Measurements from ENCODE around the gene RAB20. TPM values are rescaled to one million over a fixed set of nuclear protein-coding genes. Genes with fewer than 3 reads are reported as not detected.

RAB20 gene
- polyA plus RNA-seq, 3 donors = 22.1 to 82.3 (median 31.2) TPM

GRCh38 chr13:110521296-110521680, 40.2 kb downstream of the RAB20 start:
- 71 to 85% (median 73%) methylated on average over 10 of the region's 10 CpGs for WGBS, 3 donors
- peak overlapping the region; percentile 51 for H3K27ac ChIP-seq (ENCODE audit: low read depth, low read length)

DNA sequence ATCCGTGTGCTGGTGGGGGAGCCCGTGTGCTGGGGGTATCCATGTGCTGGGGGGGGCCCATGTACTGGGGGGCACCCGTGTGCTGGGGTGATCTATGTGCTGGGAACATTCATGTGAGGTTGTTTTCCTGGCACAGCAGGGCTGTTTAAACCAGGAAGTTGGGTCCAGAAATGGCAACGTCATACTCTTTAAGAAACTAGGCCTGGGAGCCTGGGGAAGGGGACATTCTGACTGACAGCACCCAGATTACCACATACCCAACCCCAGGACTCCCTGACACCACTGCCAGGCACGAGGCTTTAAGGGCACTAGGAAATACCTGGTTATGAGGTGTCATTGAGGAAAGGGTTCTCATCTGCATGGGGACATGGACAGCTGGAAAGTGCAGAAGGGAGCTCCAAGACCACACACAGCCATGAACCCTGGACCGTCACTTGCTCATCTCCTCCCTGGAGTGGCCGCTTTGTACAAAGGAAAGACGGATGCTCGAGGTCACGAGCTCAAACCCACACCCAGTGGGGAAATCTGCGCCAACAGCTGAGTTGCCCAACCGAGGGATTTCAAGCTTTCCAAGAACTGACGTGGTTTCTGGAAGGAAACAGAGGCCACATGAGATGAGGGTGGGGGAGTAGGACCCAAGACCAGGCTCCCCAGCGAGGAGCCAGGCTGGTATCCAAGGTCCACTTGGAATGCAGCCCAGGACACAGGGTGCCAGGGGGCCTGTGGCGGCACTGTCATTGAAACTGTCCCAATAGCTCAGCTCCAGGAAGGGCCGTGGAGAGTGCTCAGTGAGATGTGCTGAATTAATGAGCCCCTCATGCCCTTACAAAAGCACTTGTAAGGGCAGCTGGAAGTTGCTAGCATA, 40.9 kb downstream of the RAB20 start:
- peak overlapping the region; percentile 51 for H3K27ac ChIP-seq (ENCODE audit: low read depth, low read length)
- 31 to 44% (median 32%) methylated on average over 15 to 16 of the region's 16 CpGs for WGBS, 3 donors

- 83 to 93% (median 88%) methylated on average over 7 of the region's 7 CpGs for WGBS, 3 donors
- no peak overlapping the region for H3K27ac ChIP-seq (ENCODE audit: low read depth, low read length)
Observed at GRCh38 chr13:110519506-110519905, 42.0 kb downstream of the RAB20 start.

DNA sequence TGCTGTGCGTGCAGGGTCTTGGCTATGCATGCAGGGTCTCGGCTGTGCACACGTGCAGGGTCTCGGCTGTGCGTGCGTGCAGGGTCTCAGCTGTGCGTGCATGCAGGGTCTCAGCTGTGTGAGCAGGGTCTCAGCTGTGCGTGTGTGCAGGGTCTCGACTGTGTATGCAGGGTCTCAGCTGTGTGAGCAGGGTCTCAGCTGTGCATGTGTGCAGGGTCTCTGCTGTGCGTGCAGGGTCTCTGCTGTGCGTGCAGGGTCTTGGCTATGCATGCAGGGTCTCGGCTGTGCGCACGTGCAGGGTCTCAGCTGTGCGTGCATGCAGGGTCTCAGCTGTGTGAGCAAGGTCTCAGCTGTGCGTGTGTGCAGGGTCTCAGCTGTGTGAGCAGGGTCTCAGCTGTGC, 42.5 kb downstream of the RAB20 start:
- WGBS, 3 donors = 95 to 98% (median 97%) methylated on average over 16 of the region's 16 CpGs
- H3K27ac ChIP-seq (ENCODE audit: low read depth, low read length) = no peak overlapping the region

DNA sequence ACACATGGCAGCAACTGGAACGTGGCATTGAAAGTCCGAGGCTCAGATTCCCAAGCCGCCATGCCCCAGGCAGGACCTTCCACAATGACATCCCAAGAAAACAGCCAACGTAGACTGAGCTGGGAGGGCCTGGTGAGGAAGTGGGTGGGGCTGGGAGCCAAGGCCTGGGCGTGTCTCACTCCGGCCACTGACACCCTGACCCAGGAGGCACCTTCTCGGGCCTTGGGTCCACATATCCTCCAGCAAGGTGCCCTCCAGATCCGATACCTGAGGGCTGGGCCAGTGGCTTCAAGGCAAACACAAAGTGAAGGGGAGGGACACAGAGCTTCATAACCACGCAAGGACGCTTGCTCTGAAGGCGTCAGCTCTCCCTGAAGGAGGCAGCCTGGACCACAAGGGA, 43.0 kb downstream of the RAB20 start:
- no peak overlapping the region for H3K27ac ChIP-seq (ENCODE audit: low read depth, low read length)
- WGBS, 3 donors = 73 to 91% (median 77%) methylated on average over 11 of the region's 11 CpGs

DNA sequence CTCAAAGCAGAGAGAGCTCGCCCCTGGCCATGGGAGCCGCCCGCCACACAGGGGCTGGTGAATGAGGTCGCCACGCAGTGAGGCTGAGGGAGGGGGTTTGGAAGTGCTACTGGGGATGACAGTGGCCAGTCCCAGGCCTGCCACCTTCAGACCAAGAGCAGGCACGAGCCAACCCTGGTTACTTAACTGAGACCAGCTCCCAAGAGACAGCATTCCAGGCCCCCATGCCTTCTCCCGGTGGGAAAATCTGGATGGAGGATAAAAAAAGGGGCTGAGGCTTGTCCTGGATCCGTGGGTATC, 43.3 kb downstream of the RAB20 start:
- no peak overlapping the region for H3K27ac ChIP-seq (ENCODE audit: low read depth, low read length)
- WGBS, 3 donors = 81 to 84% (median 83%) methylated on average over 8 of the region's 8 CpGs

GRCh38 chr13:110517505-110518225, 43.9 kb downstream of the RAB20 start:
- no peak overlapping the region for H3K27ac ChIP-seq (ENCODE audit: low read depth, low read length)
- WGBS, 3 donors = 59 to 74% (median 64%) methylated on average over 7 of the region's 7 CpGs

DNA sequence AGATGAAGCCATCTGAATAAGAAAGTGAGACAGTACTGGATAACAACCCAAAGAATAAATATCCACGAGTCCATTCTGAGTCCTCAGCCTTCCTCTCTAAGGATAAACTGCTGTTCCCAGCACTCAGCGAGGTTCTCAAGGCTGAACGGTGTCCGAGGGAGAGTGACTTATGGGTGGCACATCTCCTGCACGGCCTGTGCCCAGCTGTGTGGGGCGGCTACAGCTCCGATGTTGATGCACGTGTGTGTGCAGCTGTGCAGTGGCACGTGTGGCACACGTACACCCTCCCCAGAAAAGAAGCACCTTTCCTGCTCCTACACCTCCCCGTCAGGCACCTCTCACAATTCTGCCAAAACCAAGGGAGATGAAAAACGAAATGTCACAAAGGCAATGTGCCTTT, 45.0 kb downstream of the RAB20 start:
- 78 to 87% (median 79%) methylated on average over 12 of the region's 12 CpGs for WGBS, 3 donors
- no peak overlapping the region for H3K27ac ChIP-seq (ENCODE audit: low read depth, low read length)

DNA sequence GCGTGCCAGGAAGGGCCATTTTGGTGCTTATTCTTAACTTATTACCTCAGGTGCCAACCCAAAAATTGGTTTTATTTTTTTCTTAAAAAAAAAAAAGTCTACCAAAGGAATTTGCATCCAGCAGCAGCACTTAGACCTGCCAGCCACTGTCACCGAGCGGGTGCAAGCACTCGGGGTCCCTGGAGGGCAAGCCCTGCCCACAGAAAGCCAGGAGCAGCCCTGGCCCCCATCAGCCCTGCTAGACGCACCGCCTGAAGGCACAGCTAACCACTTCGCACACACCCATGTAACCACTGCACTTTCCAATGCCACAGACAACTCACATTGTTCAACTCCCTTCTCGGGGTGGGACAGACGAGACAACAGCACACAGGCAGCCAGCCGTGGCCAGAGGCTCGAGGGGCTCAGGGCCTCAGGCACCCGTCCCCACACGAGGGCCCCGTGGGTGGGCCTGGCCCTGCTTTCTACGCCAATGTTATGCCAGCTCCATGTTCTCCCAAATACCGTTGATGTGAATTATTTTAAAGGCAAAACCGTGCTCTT, 49.3 kb downstream of the RAB20 start:
- H3K27ac ChIP-seq (ENCODE audit: low read depth, low read length) = no peak overlapping the region
- WGBS, 3 donors = 89 to 92% (median 90%) methylated on average over 17 of the region's 17 CpGs

GRCh38 chr13:110511509-110512181, 49.9 kb downstream of the RAB20 start:
- no peak overlapping the region for H3K27ac ChIP-seq (ENCODE audit: low read depth, low read length)
- WGBS, 3 donors = 92 to 96% (median 94%) methylated on average over 28 to 31 of the region's 31 CpGs

DNA sequence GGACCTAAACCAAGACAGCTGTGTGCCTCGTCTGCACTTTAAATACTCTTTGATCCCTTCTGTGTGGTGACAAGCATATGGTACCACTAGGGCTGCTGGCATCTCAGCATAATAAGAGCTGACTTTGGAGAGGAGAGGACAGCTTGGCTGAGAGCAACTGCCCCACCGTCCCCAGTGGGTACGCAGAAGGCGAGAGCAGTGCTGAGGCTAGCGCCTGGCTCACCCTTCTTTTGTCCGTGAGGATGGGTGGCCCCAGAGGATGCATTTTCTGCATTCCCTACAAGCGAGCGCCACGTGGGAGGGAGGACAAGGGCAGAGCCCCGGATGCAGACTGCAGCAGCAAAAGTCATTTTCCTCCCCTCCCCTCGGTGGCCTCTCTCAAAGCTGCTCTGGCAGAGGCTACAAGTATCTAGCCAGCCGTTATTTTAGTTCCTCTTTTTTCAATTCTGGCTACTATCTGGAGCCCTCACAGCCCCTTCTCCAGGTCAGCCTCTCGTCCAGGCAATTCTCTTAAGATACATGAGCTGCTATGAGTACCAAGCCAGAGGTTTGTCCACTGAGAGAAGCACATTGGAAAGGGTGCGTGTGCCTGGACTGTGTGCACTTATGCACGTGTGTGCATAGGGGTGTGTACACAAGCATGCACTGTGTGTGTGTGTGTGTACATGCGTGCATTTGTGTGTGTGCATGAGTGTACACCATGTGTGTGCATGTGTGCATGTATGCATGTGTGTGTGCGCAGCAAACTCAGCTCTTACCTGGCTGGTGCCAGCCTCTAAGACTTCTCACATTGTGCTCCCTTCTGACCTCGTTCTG, 51.3 kb downstream of the RAB20 start:
- WGBS, 3 donors = 37 to 73% (median 53%) methylated on average over 18 of the region's 18 CpGs
- H3K27ac ChIP-seq (ENCODE audit: low read depth, low read length) = no peak overlapping the region

DNA sequence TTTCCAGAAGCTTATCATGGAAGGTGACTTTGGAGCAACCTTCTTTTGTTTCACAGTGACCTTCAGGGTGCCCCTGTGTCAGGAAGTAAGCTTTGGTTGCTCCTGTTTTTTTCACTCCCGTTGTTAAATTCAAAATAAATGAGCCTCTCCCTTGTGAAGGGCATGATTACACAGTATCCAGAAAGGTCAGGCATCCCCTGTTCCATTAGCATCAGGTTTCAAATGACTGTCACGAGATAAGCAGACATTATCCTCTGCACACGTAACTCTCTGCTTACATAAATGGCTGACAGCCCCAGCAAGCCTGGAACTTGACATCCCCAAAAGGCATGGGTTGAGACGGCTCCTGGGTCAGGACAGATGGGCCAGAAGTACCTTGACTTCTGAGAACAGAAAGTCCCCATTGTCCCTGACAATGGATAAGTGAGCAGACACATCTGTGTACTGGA, 52.0 kb downstream of the RAB20 start:
- WGBS, 3 donors = 44 to 71% (median 62%) methylated on average over 4 of the region's 4 CpGs
- no peak overlapping the region for H3K27ac ChIP-seq (ENCODE audit: low read depth, low read length)

DNA sequence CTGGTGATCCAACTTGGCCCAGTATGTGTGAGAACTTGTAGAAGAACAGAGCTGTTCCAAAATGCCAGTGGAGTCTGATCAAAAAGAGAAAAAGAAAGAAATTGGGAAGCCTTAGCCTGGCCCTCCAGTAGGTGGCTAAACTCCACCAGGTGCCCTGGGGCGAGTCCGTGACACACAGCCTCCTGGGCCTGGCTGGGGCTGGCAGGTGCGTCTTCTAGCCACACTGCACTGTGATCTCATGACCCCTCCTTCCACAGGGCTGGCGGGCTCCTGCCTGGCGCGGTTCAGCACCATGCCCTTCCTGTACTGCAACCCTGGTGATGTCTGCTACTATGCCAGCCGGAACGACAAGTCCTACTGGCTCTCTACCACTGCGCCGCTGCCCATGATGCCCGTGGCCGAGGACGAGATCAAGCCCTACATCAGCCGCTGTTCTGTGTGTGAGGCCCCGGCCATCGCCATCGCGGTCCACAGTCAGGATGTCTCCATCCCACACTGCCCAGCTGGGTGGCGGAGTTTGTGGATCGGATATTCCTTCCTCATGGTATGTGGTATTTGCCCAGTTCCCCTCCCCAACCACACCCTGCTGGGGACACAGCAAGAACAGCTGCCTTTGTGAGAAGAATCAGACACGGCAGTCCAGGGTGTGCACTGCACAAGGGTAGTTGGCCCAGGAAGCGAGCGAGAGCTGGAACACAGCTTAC, 53.7 kb downstream of the RAB20 start:
- 42 to 90% (median 89%) methylated on average over 23 of the region's 23 CpGs for WGBS, 3 donors
- no peak overlapping the region for H3K27ac ChIP-seq (ENCODE audit: low read depth, low read length)

DNA sequence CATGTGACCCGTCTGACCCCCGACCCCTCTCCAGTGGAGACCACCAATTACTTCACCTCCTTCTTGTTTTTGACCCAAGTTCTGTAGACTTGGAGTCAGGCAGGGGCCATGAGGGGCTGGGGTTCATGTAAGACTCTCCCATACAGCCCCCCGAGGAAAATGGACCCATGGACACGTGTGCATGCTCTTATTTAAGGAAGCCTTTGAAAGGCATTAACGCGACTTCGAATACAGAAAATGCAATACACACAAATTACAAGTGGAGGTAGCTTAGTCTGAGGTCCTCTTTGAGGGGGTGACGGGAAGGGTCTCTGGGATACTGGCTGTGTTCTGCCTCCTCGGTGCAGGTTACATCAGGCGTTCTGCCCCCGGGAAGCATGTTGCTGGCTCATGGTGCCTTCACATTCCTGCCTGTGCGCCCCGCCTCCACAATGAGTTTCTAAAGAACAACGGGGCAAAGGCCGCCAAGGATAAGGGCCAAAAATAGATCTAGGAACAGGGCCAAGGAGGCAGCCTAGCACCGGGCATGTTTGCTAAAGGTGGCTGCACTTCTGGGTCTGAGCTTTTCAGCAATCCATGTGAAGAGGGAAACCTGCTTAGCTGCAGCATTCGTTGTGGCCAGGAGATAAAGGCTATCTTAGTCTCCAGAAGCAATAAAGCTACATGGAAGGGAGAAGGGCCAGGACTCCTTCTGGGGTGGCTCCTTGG, 54.5 kb downstream of the RAB20 start:
- 33 to 63% (median 57%) methylated on average over 17 of the region's 17 CpGs for WGBS, 3 donors
- H3K27ac ChIP-seq (ENCODE audit: low read depth, low read length) = no peak overlapping the region

DNA sequence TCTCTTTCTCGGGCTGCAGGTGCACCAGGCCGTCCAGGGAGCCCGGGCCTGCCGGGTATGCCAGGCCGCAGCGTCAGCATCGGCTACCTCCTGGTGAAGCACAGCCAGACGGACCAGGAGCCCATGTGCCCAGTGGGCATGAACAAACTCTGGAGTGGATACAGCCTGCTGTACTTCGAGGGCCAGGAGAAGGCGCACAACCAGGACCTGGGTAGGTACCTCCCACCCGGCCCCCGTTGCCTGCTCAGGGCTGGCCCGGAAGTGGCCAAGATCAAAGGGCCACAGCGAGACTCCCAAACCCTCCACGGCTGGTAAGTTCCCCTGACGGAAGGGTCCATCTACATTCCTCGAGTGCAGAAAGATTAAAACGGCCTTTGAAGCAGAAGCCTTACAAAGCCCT, 55.1 kb downstream of the RAB20 start:
- WGBS, 3 donors = 46 to 92% (median 91%) methylated on average over 18 of the region's 18 CpGs
- H3K27ac ChIP-seq (ENCODE audit: low read depth, low read length) = no peak overlapping the region

- no peak overlapping the region for H3K27ac ChIP-seq (ENCODE audit: low read depth, low read length)
- 91 to 96% (median 95%) methylated on average over 10 of the region's 10 CpGs for WGBS, 3 donors
Observed at GRCh38 chr13:110505594-110505993, 55.9 kb downstream of the RAB20 start.

DNA sequence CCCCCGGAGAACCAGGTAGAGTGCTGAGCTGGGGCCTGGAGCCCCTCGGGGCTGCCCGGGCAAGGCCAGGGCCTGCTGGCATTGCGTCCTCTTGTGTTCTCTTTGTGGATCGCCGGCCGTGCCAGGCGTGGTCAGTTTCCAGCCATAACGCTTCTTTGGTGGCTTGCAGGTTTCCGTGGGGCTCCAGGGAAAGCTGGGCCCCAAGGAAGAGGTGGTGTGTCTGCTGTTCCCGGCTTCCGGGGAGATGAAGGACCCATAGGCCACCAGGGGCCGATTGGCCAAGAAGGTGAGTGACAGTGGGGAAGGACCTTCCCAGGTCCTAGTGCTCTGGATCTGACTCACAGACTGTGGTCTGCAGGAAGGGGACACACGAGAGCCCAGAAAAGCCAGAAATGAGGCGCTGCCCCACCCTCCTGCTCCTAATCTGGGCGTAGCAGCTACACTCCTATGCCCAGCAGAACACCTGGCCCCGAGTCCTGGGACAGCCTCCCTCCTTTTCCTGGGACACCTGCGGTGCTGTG, 57.5 kb downstream of the RAB20 start:
- WGBS, 3 donors = 93 to 95% (median 93%) methylated on average over 18 of the region's 18 CpGs
- no peak overlapping the region for H3K27ac ChIP-seq (ENCODE audit: low read depth, low read length)
